ENCODE measurements around the gene ISCU.

DNA sequence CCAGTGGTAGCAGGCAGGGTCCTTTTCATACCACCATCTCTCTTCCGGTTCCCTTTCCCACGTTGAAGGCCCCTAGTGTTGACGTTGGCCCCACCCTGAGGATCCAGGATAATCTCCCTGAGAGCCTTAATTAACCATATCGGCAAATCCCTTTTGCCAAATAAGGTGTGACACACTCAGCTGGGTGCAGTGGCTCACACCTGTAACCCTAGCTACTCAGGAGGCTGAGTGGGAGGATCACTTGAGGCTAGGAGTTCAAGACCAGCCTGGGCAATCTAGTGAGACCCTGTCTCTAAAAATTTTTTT lies 38.3 kb downstream of the ISCU start:
- TF ChIP-seq YY1 (IDR thresholded peaks at IDR 0.05; ENCODE audit: insufficient read depth, insufficient read length) (no peak), ZNF274 (IDR thresholded peaks at IDR 0.05; ENCODE audit: low read depth, low read length) (no peak)

Data from NT2/D1 (cell line).